IgD-negative memory B cell (primary cell): ENCODE results near the gene ENPP6. TPM values are rescaled to one million over a fixed set of nuclear protein-coding genes. Genes with fewer than 3 reads are reported as not detected.
"Not testable (repeated sequence)": the region's sequence is repeated elsewhere in the genome, so short reads cannot be mapped to it uniquely, and the experiment has no call there.

Experiments used
- H3K27ac Mint-ChIP-seq, 3 donors: one replicate each; pipeline ENCODE4 v1.8.0; 2020 to 2022; ENCODE audit warnings: mild to moderate bottlenecking in 3 of 3, mixed read lengths in 3 of 3, moderate library complexity in 1 of 3
- H3K27me3 Mint-ChIP-seq: one replicate; pipeline ENCODE4 v1.8.0; 2021; ENCODE audit warnings: mixed read lengths
- H3K36me3 Mint-ChIP-seq: one replicate; pipeline ENCODE4 v1.8.0; 2020; ENCODE audit warnings: mild to moderate bottlenecking, mixed read lengths
- H3K4me1 Mint-ChIP-seq, 3 donors: one replicate each; pipeline ENCODE4 v1.8.0; 2020 to 2022; ENCODE audit warnings: mixed read lengths in 3 of 3, mild to moderate bottlenecking in 1 of 3
- H3K4me3 Mint-ChIP-seq, 4 donors: one replicate each; pipeline ENCODE4 v1.8.0; 2020 to 2022; ENCODE audit warnings: mild to moderate bottlenecking in 4 of 4, mixed read lengths in 4 of 4, moderate library complexity in 3 of 4
- H3K9me3 Mint-ChIP-seq, 3 donors: one replicate each; pipeline ENCODE4 v1.8.0; 2020 to 2021; ENCODE audit warnings: mixed read lengths in 3 of 3, mild to moderate bottlenecking in 1 of 3
- polyA plus RNA-seq: library from polyadenylated mRNA; unstranded; fragments of 300-500 nt; fragmentation: Illumina TruSeq; gene quantifications from one replicate; pipeline ENCODE4 v1.2.3, GENCODE V29; 2021

The ENPP6 gene
- polyA plus RNA-seq, 1 donor from 2014 or later: not detected

- Mint-ChIP-seq H3K27ac (no peak overlapping the region), H3K36me3 (no peaks in the 10 kb centered on the region), H3K4me3 (no peak overlapping the region), H3K4me1 (no peaks in the 10 kb centered on the region), H3K27me3 (peaks cover 12% of the 10 kb centered on the region), H3K9me3 (peaks cover 0 to 2% (median 0%) of the 10 kb centered on the region in 3 donors)
These were observed 152.8 kb downstream of the ENPP6 start for GRCh38 chr4:184064877-184065276.

GRCh38 chr4:184062769-184063168 lies 154.9 kb downstream of the ENPP6 start:
- Mint-ChIP-seq H3K4me3 (no peak overlapping the region), H3K27ac (no peak overlapping the region), H3K27me3 (peaks cover 7% of the 10 kb centered on the region), H3K36me3 (no peaks in the 10 kb centered on the region), H3K9me3 (peaks cover 0 to 3% (median 2%) of the 10 kb centered on the region in 3 donors), H3K4me1 (no peaks in the 10 kb centered on the region)

- Mint-ChIP-seq H3K4me3 (no peak overlapping the region), H3K27me3 (peaks cover 4% of the 10 kb centered on the region)
These were observed 156.1 kb downstream of the ENPP6 start for GRCh38 chr4:184061582-184061981.

GRCh38 chr4:184059099-184059498 lies 158.6 kb downstream of the ENPP6 start:
- Mint-ChIP-seq H3K4me1 (no peaks in the 10 kb centered on the region), H3K4me3 (no peak overlapping the region), H3K36me3 (no peaks in the 10 kb centered on the region), H3K27me3 (peaks cover 5% of the 10 kb centered on the region), H3K27ac (no peak overlapping the region), H3K9me3 (peaks cover 0 to 3% (median 2%) of the 10 kb centered on the region in 3 donors)

More at GRCh38 chr4:184061582-184061981, 156.1 kb downstream of the ENPP6 start:
- H3K27ac Mint-ChIP-seq: no peak overlapping the region
- peaks cover 0 to 3% (median 2%) of the 10 kb centered on the region in 3 donors for H3K9me3 Mint-ChIP-seq
- H3K4me1 Mint-ChIP-seq: no peaks in the 10 kb centered on the region
- H3K36me3 Mint-ChIP-seq: no peaks in the 10 kb centered on the region

- Mint-ChIP-seq H3K4me3 (no peak overlapping the region), H3K4me1 (no peaks in the 10 kb centered on the region)
These were observed 159.6 kb downstream of the ENPP6 start for GRCh38 chr4:184058026-184058425.

GRCh38 chr4:184056877-184057276 lies 160.8 kb downstream of the ENPP6 start:
- no peak overlapping the region for H3K4me3 Mint-ChIP-seq
- peaks cover 0 to 4% (median 0%) of the 10 kb centered on the region in 3 donors for H3K9me3 Mint-ChIP-seq
- no peak overlapping the region for H3K27ac Mint-ChIP-seq
- H3K36me3 Mint-ChIP-seq: no peaks in the 10 kb centered on the region
- H3K4me1 Mint-ChIP-seq: no peaks in the 10 kb centered on the region
- peaks cover 3% of the 10 kb centered on the region for H3K27me3 Mint-ChIP-seq

More at GRCh38 chr4:184058026-184058425, 159.6 kb downstream of the ENPP6 start:
- Mint-ChIP-seq H3K9me3 (peaks cover 0 to 3% (median 2%) of the 10 kb centered on the region in 3 donors), H3K27ac (no peak overlapping the region), H3K27me3 (peaks cover 5% of the 10 kb centered on the region), H3K36me3 (no peaks in the 10 kb centered on the region)

- no peaks in the 10 kb centered on the region for H3K36me3 Mint-ChIP-seq
- no peaks in the 10 kb centered on the region for H3K4me1 Mint-ChIP-seq
- H3K27me3 Mint-ChIP-seq: peaks cover 8% of the 10 kb centered on the region
- no peak overlapping the region for H3K27ac Mint-ChIP-seq
- no peak overlapping the region for H3K4me3 Mint-ChIP-seq
- H3K9me3 Mint-ChIP-seq: peaks cover 3 to 7% (median 5%) of the 10 kb centered on the region in 3 donors
These were observed 164.2 kb downstream of the ENPP6 start for GRCh38 chr4:184053434-184053833.

- no peaks in the 10 kb centered on the region for H3K4me1 Mint-ChIP-seq
- peaks cover 5 to 10% (median 8%) of the 10 kb centered on the region in 3 donors for H3K9me3 Mint-ChIP-seq
- H3K4me3 Mint-ChIP-seq: no peak overlapping the region
- H3K36me3 Mint-ChIP-seq: no peaks in the 10 kb centered on the region
- H3K27me3 Mint-ChIP-seq: peaks cover 8% of the 10 kb centered on the region
- H3K27ac Mint-ChIP-seq: no peak overlapping the region
These were observed 165.1 kb downstream of the ENPP6 start for GRCh38 chr4:184052616-184053015.

- H3K4me1 Mint-ChIP-seq, H3K4me3 Mint-ChIP-seq, H3K27ac Mint-ChIP-seq, H3K36me3 Mint-ChIP-seq: not testable (repeated sequence)
- Mint-ChIP-seq H3K27me3 (peaks cover 10% of the 10 kb centered on the region), H3K9me3 (peaks cover 6 to 17% (median 10%) of the 10 kb centered on the region in 3 donors)
These were observed 166.4 kb downstream of the ENPP6 start for GRCh38 chr4:184051262-184051661.

- H3K27me3 Mint-ChIP-seq: peaks cover 4% of the 10 kb centered on the region
- peaks cover 6 to 17% (median 16%) of the 10 kb centered on the region in 3 donors for H3K9me3 Mint-ChIP-seq
- no peaks in the 10 kb centered on the region for H3K4me1 Mint-ChIP-seq
- H3K4me3 Mint-ChIP-seq: no peak overlapping the region
- no peak overlapping the region for H3K27ac Mint-ChIP-seq
- no peaks in the 10 kb centered on the region for H3K36me3 Mint-ChIP-seq
These were observed 171.5 kb downstream of the ENPP6 start for GRCh38 chr4:184046148-184046547.

GRCh38 chr4:184041156-184041555 lies 176.5 kb downstream of the ENPP6 start:
- peaks cover 3 to 7% (median 6%) of the 10 kb centered on the region in 3 donors for H3K9me3 Mint-ChIP-seq
- H3K4me3 Mint-ChIP-seq: no peak overlapping the region
- peaks cover 0 to 4% (median 0%) of the 10 kb centered on the region in 3 donors for H3K4me1 Mint-ChIP-seq
- no peaks in the 10 kb centered on the region for H3K36me3 Mint-ChIP-seq
- no peak overlapping the region for H3K27ac Mint-ChIP-seq
- no peaks in the 10 kb centered on the region for H3K27me3 Mint-ChIP-seq

- no peak overlapping the region for H3K4me3 Mint-ChIP-seq
- no peaks in the 10 kb centered on the region for H3K27me3 Mint-ChIP-seq
- H3K36me3 Mint-ChIP-seq: no peaks in the 10 kb centered on the region
- no peak overlapping the region for H3K27ac Mint-ChIP-seq
- peaks cover 0 to 4% (median 0%) of the 10 kb centered on the region in 3 donors for H3K4me1 Mint-ChIP-seq
- peaks cover 0 to 2% (median 0%) of the 10 kb centered on the region in 3 donors for H3K9me3 Mint-ChIP-seq
These were observed 177.7 kb downstream of the ENPP6 start for GRCh38 chr4:184039963-184040383.
